Effector memory CD8-positive, alpha-beta T cell (primary cell): ENCODE results near the gene SPATA16.
"Not testable (repeated sequence)": the region's sequence is repeated elsewhere in the genome, so short reads cannot be mapped to it uniquely, and the experiment has no call there.

Experiments used
- ATAC-seq: fragments of 150-1000 bp; cut with Tn5 transposase; replicated peaks from 2 replicates; pipeline ENCODE4 v1.10.0; 2021; ENCODE audit warnings: mild to moderate bottlenecking, moderate library complexity
- DNase-seq, 3 experiments: peaks; one replicate each; pipeline ENCODE4 v3.0.0; 2021
- H3K27ac Mint-ChIP-seq, 2 donors: one replicate each; pipeline ENCODE4 v1.8.0; 2022; ENCODE audit warnings: mild to moderate bottlenecking in 2 of 2, mixed read lengths in 2 of 2, moderate library complexity in 2 of 2
- H3K27me3 Mint-ChIP-seq, 2 donors: one replicate each; pipeline ENCODE4 v1.8.0; 2022; ENCODE audit warnings: mixed read lengths in 2 of 2
- H3K36me3 Mint-ChIP-seq: one replicate; pipeline ENCODE4 v1.8.0; 2022; ENCODE audit warnings: mild to moderate bottlenecking, moderate library complexity, mixed read lengths; ENCODE audit not compliant: insufficient read depth
- H3K4me1 Mint-ChIP-seq, 2 donors: one replicate each; pipeline ENCODE4 v1.8.0; 2022; ENCODE audit warnings: low read depth in 2 of 2, mixed read lengths in 2 of 2
- H3K4me3 Mint-ChIP-seq, 2 donors: one replicate each; pipeline ENCODE4 v1.8.0; 2022; ENCODE audit warnings: mild to moderate bottlenecking in 2 of 2, mixed read lengths in 2 of 2, moderate library complexity in 2 of 2
- H3K9me3 Mint-ChIP-seq, 2 donors: one replicate each; pipeline ENCODE4 v1.8.0; 2022; ENCODE audit warnings: mixed read lengths in 2 of 2
- total RNA-seq, 9 experiments: gene quantifications; one replicate each; lab custom pipeline; 2026; lab: John Stamatoyannopoulos, UW

SPATA16 gene
- 0 reads per million in 9 experiments for total RNA-seq

- peaks cover 0 to 4% of the 10 kb centered on the region in 2 donors for H3K9me3 Mint-ChIP-seq
- no peak for DNase-seq
- no peaks in the 10 kb centered on the region for H3K4me1 Mint-ChIP-seq
- H3K36me3 Mint-ChIP-seq: no peaks in the 10 kb centered on the region
- no peaks in the 10 kb centered on the region for H3K27me3 Mint-ChIP-seq
- H3K4me3 Mint-ChIP-seq: no peak within 1 kb of the TSS
- ATAC-seq: no peak
- no peak within 1 kb of the TSS for H3K27ac Mint-ChIP-seq
These were observed at the start of gene SPATA16 for GRCh38 chr3:173140986-173141385. Gene SPATA16, minus strand, starts transcription at chr3:173141235. Its CDS starts 23,504 bp downstream, at chr3:173117731.

- not testable (repeated sequence) for H3K4me1 Mint-ChIP-seq, H3K4me3 Mint-ChIP-seq, DNase-seq, H3K27me3 Mint-ChIP-seq, ATAC-seq, H3K27ac Mint-ChIP-seq, H3K36me3 Mint-ChIP-seq
- peaks cover 12 to 25% of the 10 kb centered on the region in 2 donors for H3K9me3 Mint-ChIP-seq
These were observed 42.0 kb upstream of the SPATA16 start for GRCh38 chr3:173183022-173183421.

- Mint-ChIP-seq H3K36me3 (no peaks in the 10 kb centered on the region), H3K27ac (no peak overlapping the region), H3K27me3 (no peaks in the 10 kb centered on the region), H3K9me3 (peaks cover 0 to 10% of the 10 kb centered on the region in 2 donors), H3K4me3 (no peak overlapping the region), H3K4me1 (no peaks in the 10 kb centered on the region)
- no peak for ATAC-seq
- DNase-seq: no peak
These were observed 32.6 kb upstream of the SPATA16 start for GRCh38 chr3:173173652-173174051.

GRCh38 chr3:173159139-173159538 is 18.1 kb upstream of the SPATA16 start:
- H3K9me3 Mint-ChIP-seq: peaks cover 12 to 17% of the 10 kb centered on the region in 2 donors
- H3K36me3 Mint-ChIP-seq, H3K27me3 Mint-ChIP-seq: not testable (repeated sequence)

GRCh38 chr3:173156533-173156932 is 15.5 kb upstream of the SPATA16 start:
- not testable (repeated sequence) for H3K27me3 Mint-ChIP-seq, H3K36me3 Mint-ChIP-seq, DNase-seq, H3K4me1 Mint-ChIP-seq, H3K27ac Mint-ChIP-seq, H3K4me3 Mint-ChIP-seq, ATAC-seq
- peaks cover 12 to 18% of the 10 kb centered on the region in 2 donors for H3K9me3 Mint-ChIP-seq

More at GRCh38 chr3:173159139-173159538, 18.1 kb upstream of the SPATA16 start:
- not testable (repeated sequence) for H3K27ac Mint-ChIP-seq, H3K4me3 Mint-ChIP-seq, H3K4me1 Mint-ChIP-seq, ATAC-seq, DNase-seq

- Mint-ChIP-seq H3K27ac (no peak overlapping the region), H3K4me1 (no peaks in the 10 kb centered on the region), H3K27me3 (no peaks in the 10 kb centered on the region), H3K36me3 (no peaks in the 10 kb centered on the region), H3K4me3 (no peak overlapping the region), H3K9me3 (peaks cover 8 to 22% of the 10 kb centered on the region in 2 donors)
- ATAC-seq (no peak), DNase-seq (no peak)
These were observed 12.6 kb upstream of the SPATA16 start for GRCh38 chr3:173153631-173154030.

GRCh38 chr3:173139420-173139819 is 1.6 kb downstream of the SPATA16 start:
- Mint-ChIP-seq H3K27ac (no peak overlapping the region), H3K4me1 (no peaks in the 10 kb centered on the region), H3K9me3 (peaks cover 0 to 4% of the 10 kb centered on the region in 2 donors), H3K27me3 (no peaks in the 10 kb centered on the region), H3K36me3 (no peaks in the 10 kb centered on the region), H3K4me3 (no peak overlapping the region)
- ATAC-seq (no peak), DNase-seq (no peak)

GRCh38 chr3:173138026-173138425 is 3.0 kb downstream of the SPATA16 start:
- Mint-ChIP-seq H3K36me3 (no peaks in the 10 kb centered on the region), H3K4me1 (no peaks in the 10 kb centered on the region), H3K27me3 (no peaks in the 10 kb centered on the region), H3K9me3 (peaks cover 0 to 6% of the 10 kb centered on the region in 2 donors), H3K4me3 (no peak overlapping the region), H3K27ac (no peak overlapping the region)
- ATAC-seq: no peak
- DNase-seq: no peak

- no peaks in the 10 kb centered on the region for H3K27me3 Mint-ChIP-seq
- no peak for DNase-seq
- peaks cover 0 to 2% of the 10 kb centered on the region in 2 donors for H3K9me3 Mint-ChIP-seq
- no peaks in the 10 kb centered on the region for H3K36me3 Mint-ChIP-seq
- no peak overlapping the region for H3K27ac Mint-ChIP-seq
- H3K4me1 Mint-ChIP-seq: no peaks in the 10 kb centered on the region
- ATAC-seq: no peak
- H3K4me3 Mint-ChIP-seq: no peak overlapping the region
These were observed 6.0 kb downstream of the SPATA16 start for GRCh38 chr3:173135059-173135458.

- H3K4me3 Mint-ChIP-seq: no peak overlapping the region
- DNase-seq: no peak
- H3K9me3 Mint-ChIP-seq: peaks cover 8 to 14% of the 10 kb centered on the region in 2 donors
- no peaks in the 10 kb centered on the region for H3K36me3 Mint-ChIP-seq
- no peak overlapping the region for H3K27ac Mint-ChIP-seq
- no peak for ATAC-seq
- H3K27me3 Mint-ChIP-seq: no peaks in the 10 kb centered on the region
- H3K4me1 Mint-ChIP-seq: no peaks in the 10 kb centered on the region
These were observed 12.4 kb downstream of the SPATA16 start for GRCh38 chr3:173128633-173129032.

GRCh38 chr3:173111321-173111720 is 29.7 kb downstream of the SPATA16 start:
- Mint-ChIP-seq H3K4me3 (no peak overlapping the region), H3K4me1 (no peaks in the 10 kb centered on the region)

GRCh38 chr3:173109143-173109542 is 31.9 kb downstream of the SPATA16 start:
- H3K4me3 Mint-ChIP-seq: no peak overlapping the region
- peaks cover 6 to 12% of the 10 kb centered on the region in 2 donors for H3K9me3 Mint-ChIP-seq
- no peaks in the 10 kb centered on the region for H3K27me3 Mint-ChIP-seq
- ATAC-seq: no peak
- no peak for DNase-seq
- H3K27ac Mint-ChIP-seq: no peak overlapping the region
- no peaks in the 10 kb centered on the region for H3K36me3 Mint-ChIP-seq
- H3K4me1 Mint-ChIP-seq: no peaks in the 10 kb centered on the region

More at GRCh38 chr3:173111321-173111720, 29.7 kb downstream of the SPATA16 start:
- Mint-ChIP-seq H3K27ac (no peak overlapping the region), H3K27me3 (no peaks in the 10 kb centered on the region), H3K36me3 (no peaks in the 10 kb centered on the region), H3K9me3 (peaks cover 6 to 9% of the 10 kb centered on the region in 2 donors)
- ATAC-seq: no peak
- no peak for DNase-seq

- Mint-ChIP-seq H3K36me3 (no peaks in the 10 kb centered on the region), H3K9me3 (peaks cover 8 to 15% of the 10 kb centered on the region in 2 donors), H3K4me3 (no peak overlapping the region), H3K4me1 (no peaks in the 10 kb centered on the region), H3K27ac (no peak overlapping the region), H3K27me3 (no peaks in the 10 kb centered on the region)
- DNase-seq: no peak
- no peak for ATAC-seq
These were observed 37.6 kb downstream of the SPATA16 start for GRCh38 chr3:173103469-173103868.

- H3K4me1 Mint-ChIP-seq: no peaks in the 10 kb centered on the region
- ATAC-seq (no peak), DNase-seq (no peak)
- no peak overlapping the region for H3K27ac Mint-ChIP-seq
- no peaks in the 10 kb centered on the region for H3K36me3 Mint-ChIP-seq
- no peak overlapping the region for H3K4me3 Mint-ChIP-seq
- no peaks in the 10 kb centered on the region for H3K27me3 Mint-ChIP-seq
- peaks cover 7 to 8% of the 10 kb centered on the region in 2 donors for H3K9me3 Mint-ChIP-seq
These were observed 42.1 kb downstream of the SPATA16 start for GRCh38 chr3:173098959-173099358.
